Endodermal cell (in vitro differentiated cells): ENCODE measurements around the gene ADGRB3. TPM values are rescaled to one million over a fixed set of nuclear protein-coding genes. Genes with fewer than 3 reads are reported as not detected.

Experiments
- DNase-seq: peaks from one replicate; pipeline ENCODE4 v3.0.0-alpha.2; 2017
- H3K27ac ChIP-seq: 2 replicates; pipeline ENCODE4 v1.5.1; 2013; ENCODE audit warnings: mild to moderate bottlenecking, low read depth, low read length, moderate library complexity
- H3K27me3 ChIP-seq: 2 replicates; pipeline ENCODE4 v1.6.1; 2013; ENCODE audit warnings: mild to moderate bottlenecking, low read length, moderate library complexity; ENCODE audit not compliant: insufficient read depth, control insufficient read depth, poor library complexity, severe bottlenecking
- H3K36me3 ChIP-seq: 2 replicates; pipeline ENCODE4 v1.7.0; 2013; ENCODE audit warnings: mild to moderate bottlenecking, low read length, moderate library complexity; ENCODE audit not compliant: control insufficient read depth, insufficient read depth
- H3K4me1 ChIP-seq: one replicate; pipeline ENCODE4 v1.7.0; 2013; ENCODE audit warnings: low read length; ENCODE audit not compliant: control insufficient read depth, insufficient read depth
- H3K4me3 ChIP-seq: 2 replicates; pipeline ENCODE4 v1.5.1; 2013; ENCODE audit warnings: mild to moderate bottlenecking, low read length, moderate library complexity
- H3K9ac ChIP-seq: 2 replicates; pipeline ENCODE4 v1.6.1; 2013; ENCODE audit warnings: mild to moderate bottlenecking, low read length, moderate library complexity; ENCODE audit not compliant: poor library complexity, severe bottlenecking; ENCODE audit errors: extremely low read depth
- H3K9me3 ChIP-seq: 2 replicates; pipeline ENCODE4 v1.6.1; 2013; ENCODE audit warnings: mild to moderate bottlenecking, low read length, moderate library complexity; ENCODE audit not compliant: control insufficient read depth
- H3K27ac Mint-ChIP-seq: 2 replicates; pipeline ENCODE4 v1.8.0; 2020; ENCODE audit warnings: mixed read lengths
- H3K27me3 Mint-ChIP-seq: 2 replicates; pipeline ENCODE4 v1.8.0; 2021; ENCODE audit warnings: mild to moderate bottlenecking, mixed read lengths; ENCODE audit not compliant: insufficient read depth
- H3K36me3 Mint-ChIP-seq: 2 replicates; pipeline ENCODE4 v1.8.0; 2020; ENCODE audit warnings: low read depth, mixed read lengths
- H3K4me1 Mint-ChIP-seq: 2 replicates; pipeline ENCODE4 v1.8.0; 2020; ENCODE audit warnings: mixed read lengths
- H3K4me3 Mint-ChIP-seq: 2 replicates; pipeline ENCODE4 v1.8.0; 2020; ENCODE audit warnings: mild to moderate bottlenecking, moderate library complexity, mixed read lengths
- H3K9me3 Mint-ChIP-seq: 2 replicates; pipeline ENCODE4 v1.8.0; 2020; ENCODE audit warnings: mild to moderate bottlenecking, mixed read lengths
- WGBS, 2 experiments: methylation state at CpG; one replicate each; pipeline versions ENCODE4 v1.1.5 to v1.1.7; 2013; ENCODE audit warnings: missing lambda C conversion rate in 2 of 2, mixed read lengths in 1 of 2; ENCODE audit not compliant: insufficient coverage in 1 of 2, insufficient read length in 1 of 2; 5-methylcytosine and 5-hydroxymethylcytosine counted together
- total RNA-seq, 2 donors: library from RNA; stranded (reverse); fragmentation: NEBNext Ultra II Directional in 1 of 2; extraction: Animal tissue kit (Norgen Biotek cat#: 25700) in 1 of 2; gene quantifications; 2 replicates in 1 of 2; 3 replicates in 1 of 2; pipeline ENCODE4 v1.2.1, GENCODE V29; 2021
- TF ChIP-seq, protein P1 (sequence below): fragments of 200-600 bp; sonication (generic); conservative IDR thresholded peaks from 2 replicates; pipeline ENCODE4 v1.5.0; 2021; ENCODE audit warnings: antibody characterized with exemption, mild to moderate bottlenecking

The ADGRB3 gene
- total RNA-seq, 2 donors from 2014 or later, result 0.33 to 1.3 TPM

DNA sequence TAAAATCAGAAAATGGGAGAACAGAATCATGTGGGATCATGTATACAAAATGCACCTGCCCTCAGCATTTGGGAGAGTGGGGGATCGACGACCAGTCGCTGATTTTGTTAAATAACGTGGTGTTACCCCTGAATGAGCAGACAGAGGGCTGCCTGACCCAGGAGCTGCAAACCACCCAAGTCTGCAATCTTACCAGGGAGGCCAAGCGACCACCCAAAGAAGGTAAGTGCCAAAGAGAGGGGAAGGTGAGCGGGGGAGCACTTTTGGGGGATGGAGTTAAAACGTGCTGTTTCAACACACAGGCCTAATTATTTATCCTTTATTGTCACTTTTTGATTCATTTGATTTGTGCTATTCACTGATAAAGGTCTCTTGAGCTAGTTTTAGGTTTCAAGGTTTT, 4.1 kb downstream of the ADGRB3 start:
- H3K4me1 Mint-ChIP-seq, result peaks cover 30% of the 10 kb centered on the region
- no peak overlapping the region for H3K27ac ChIP-seq
- peak overlapping the region; percentile 55 for H3K4me3 Mint-ChIP-seq
- H3K9me3 Mint-ChIP-seq, result no peaks in the 10 kb centered on the region
- H3K27me3 ChIP-seq, result peaks cover 53% of the 10 kb centered on the region
- H3K9me3 ChIP-seq, result no peaks in the 10 kb centered on the region
- no peaks in the 10 kb centered on the region for H3K36me3 Mint-ChIP-seq
- TF ChIP-seq, protein P1, sequence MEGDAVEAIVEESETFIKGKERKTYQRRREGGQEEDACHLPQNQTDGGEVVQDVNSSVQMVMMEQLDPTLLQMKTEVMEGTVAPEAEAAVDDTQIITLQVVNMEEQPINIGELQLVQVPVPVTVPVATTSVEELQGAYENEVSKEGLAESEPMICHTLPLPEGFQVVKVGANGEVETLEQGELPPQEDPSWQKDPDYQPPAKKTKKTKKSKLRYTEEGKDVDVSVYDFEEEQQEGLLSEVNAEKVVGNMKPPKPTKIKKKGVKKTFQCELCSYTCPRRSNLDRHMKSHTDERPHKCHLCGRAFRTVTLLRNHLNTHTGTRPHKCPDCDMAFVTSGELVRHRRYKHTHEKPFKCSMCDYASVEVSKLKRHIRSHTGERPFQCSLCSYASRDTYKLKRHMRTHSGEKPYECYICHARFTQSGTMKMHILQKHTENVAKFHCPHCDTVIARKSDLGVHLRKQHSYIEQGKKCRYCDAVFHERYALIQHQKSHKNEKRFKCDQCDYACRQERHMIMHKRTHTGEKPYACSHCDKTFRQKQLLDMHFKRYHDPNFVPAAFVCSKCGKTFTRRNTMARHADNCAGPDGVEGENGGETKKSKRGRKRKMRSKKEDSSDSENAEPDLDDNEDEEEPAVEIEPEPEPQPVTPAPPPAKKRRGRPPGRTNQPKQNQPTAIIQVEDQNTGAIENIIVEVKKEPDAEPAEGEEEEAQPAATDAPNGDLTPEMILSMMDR, result no peak
- H3K4me1 ChIP-seq, result no peaks in the 10 kb centered on the region
- DNase-seq, result peak; percentile 50
- H3K27ac Mint-ChIP-seq, result no peak overlapping the region
- peaks cover 60% of the 10 kb centered on the region for H3K27me3 Mint-ChIP-seq
- peak overlapping the region; percentile 68 for H3K4me3 ChIP-seq
- no peaks in the 10 kb centered on the region for H3K36me3 ChIP-seq
- H3K9ac ChIP-seq, result no peak overlapping the region
- 0 to 25% methylated on average over 1 to 7 of the region's 7 CpGs for WGBS, 2 experiments

GRCh38 chr6:68639826-68640490, 4.9 kb downstream of the ADGRB3 start:
- no peak overlapping the region for H3K27ac Mint-ChIP-seq
- Histone ChIP-seq H3K4me1 (no peaks in the 10 kb centered on the region), H3K9me3 (no peaks in the 10 kb centered on the region), H3K4me3 (peak overlapping the region; percentile 68), H3K9ac (no peak overlapping the region), H3K27me3 (peaks cover 50% of the 10 kb centered on the region), H3K27ac (no peak overlapping the region), H3K36me3 (no peaks in the 10 kb centered on the region)
- peaks cover 55% of the 10 kb centered on the region for H3K27me3 Mint-ChIP-seq
- peak overlapping the region; percentile 55 for H3K4me3 Mint-ChIP-seq
- WGBS, 2 experiments, result 15 to 23% methylated on average over 7 to 13 of the region's 13 CpGs
- TF ChIP-seq, protein P1, result no peak
- no peaks in the 10 kb centered on the region for H3K9me3 Mint-ChIP-seq
- H3K36me3 Mint-ChIP-seq, result no peaks in the 10 kb centered on the region
- DNase-seq, result peak; percentile 52
- peaks cover 27% of the 10 kb centered on the region for H3K4me1 Mint-ChIP-seq

DNA sequence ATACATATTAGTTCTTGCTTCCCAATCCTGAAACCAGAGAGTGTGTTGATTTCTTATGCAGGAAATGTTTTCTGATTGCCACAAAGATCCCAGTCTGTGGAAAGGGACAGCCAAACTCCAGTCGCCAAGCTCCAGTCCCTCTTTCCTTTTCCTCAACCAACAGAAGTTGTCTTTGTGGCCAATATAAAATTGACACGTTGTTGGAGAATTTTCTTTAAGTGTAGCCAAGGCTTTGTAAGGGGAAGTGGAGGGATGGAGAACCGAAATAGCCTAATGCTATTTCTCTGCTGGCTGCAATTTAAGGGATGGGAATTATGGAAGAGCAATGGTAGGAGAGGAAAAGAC, 5.4 kb downstream of the ADGRB3 start:
- Mint-ChIP-seq H3K36me3 (no peaks in the 10 kb centered on the region), H3K4me3 (peak overlapping the region; percentile 55), H3K9me3 (no peaks in the 10 kb centered on the region), H3K27ac (no peak overlapping the region), H3K4me1 (peaks cover 27% of the 10 kb centered on the region), H3K27me3 (peaks cover 51% of the 10 kb centered on the region)
- no peaks in the 10 kb centered on the region for H3K9me3 ChIP-seq
- H3K27me3 ChIP-seq, result peaks cover 49% of the 10 kb centered on the region
- peak overlapping the region; percentile 68 for H3K4me3 ChIP-seq
- no peak for DNase-seq
- 16 to 20% methylated on average over 3 of the region's 3 CpGs for WGBS, 2 experiments
- H3K4me1 ChIP-seq, result no peaks in the 10 kb centered on the region
- H3K36me3 ChIP-seq, result no peaks in the 10 kb centered on the region
- H3K9ac ChIP-seq, result no peak overlapping the region
- H3K27ac ChIP-seq, result no peak overlapping the region
- TF ChIP-seq, protein P1, result no peak
